Gastroesophageal sphincter (tissue), 3 donors: ENCODE data around the gene DHRSX.

Experiments
- CTCF ChIP-seq, 4 experiments: fragments of 200-600 bp in 2 of 4; fragments of 450-650 bp in 2 of 4; sonication (generic) in 1 of 4; IDR thresholded peaks; one replicate each; pipeline ENCODE4 v1.5.1; 2017 to 2019; ENCODE audit warnings: antibody characterized with exemption in 4 of 4, mild to moderate bottlenecking in 2 of 4, moderate library complexity in 2 of 4
- POLR2A ChIP-seq, 2 donors: fragments of 450-650 bp; IDR thresholded peaks; one replicate each; pipeline ENCODE4 v1.6.1; 2017; ENCODE audit warnings: antibody characterized with exemption in 2 of 2, mild to moderate bottlenecking in 2 of 2, moderate library complexity in 1 of 2

- TF ChIP-seq POLR2A (IDR thresholded peaks at IDR 0.05), result no peak
- TF ChIP-seq CTCF (IDR thresholded peaks at IDR 0.05), result no peak
These were observed 25.6 kb upstream of the DHRSX start for GRCh38 chrX:2526390-2526789.
